GM19463 (cell line): ENCODE measurements around the gene TRAPPC11.
"Not testable (repeated sequence)": the region's sequence is repeated elsewhere in the genome, so short reads cannot be mapped to it uniquely, and the experiment has no call there.

Experiments used
- ATAC-seq: cut with Tn5 transposase; IDR thresholded peaks from one replicate; pipeline ENCODE4 v1.9.1; 2021; ENCODE audit warnings: mild to moderate bottlenecking, moderate library complexity; ENCODE audit not compliant: unreplicated experiment

Gene TRAPPC11

DNA sequence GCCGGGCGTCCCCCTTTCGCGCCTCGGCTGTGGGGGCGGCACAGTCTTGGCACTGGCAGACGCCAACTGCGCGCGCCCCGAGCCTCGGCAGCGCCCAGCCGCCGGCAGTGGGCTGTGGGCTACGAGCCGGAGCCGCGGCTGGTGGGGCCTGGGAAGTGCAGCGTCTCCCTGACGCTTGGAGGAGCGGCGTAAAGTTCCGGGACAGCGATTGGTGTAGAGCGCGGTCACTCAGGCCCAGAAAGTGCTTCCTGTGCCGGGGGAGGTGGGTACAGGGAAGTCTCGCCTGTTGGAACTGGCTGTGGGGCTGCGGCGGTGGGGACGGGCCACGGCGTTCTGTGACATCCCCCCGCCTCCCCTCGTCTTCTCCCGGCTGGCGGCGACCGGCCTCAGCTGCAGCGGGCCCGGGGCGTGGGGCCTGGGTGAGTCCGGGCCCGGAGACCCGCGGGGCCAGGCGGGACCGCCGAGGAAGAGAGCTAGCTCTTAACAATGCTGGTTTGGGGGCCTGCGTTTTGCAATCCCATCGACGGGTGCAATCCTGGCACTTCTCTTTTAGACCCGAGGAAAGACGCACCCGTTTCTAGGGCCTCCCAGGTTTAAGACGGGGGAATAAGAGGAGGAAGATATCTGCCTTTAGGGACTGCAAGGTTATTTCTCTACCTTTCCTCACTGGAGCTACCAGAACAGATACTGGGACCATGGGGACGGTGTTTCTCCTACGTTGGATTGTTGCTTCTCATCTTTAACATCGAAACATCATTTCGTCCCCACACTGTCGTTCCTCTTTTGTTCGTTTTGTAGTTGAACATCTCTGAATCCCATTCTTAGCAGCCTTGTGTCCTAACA lies at the start of gene TRAPPC11, which contains the start of gene RWDD4:
TRAPPC11 (plus strand) TSS at position 265 of the 843 bp plus-strand sequence. CDS start 4,575 bp downstream, outside the sequence.
RWDD4 (minus strand) TSS at position 157 of the 843 bp plus-strand sequence. CDS start 233 bp downstream, outside the sequence.
- ATAC-seq, result peak; percentile 99

DNA sequence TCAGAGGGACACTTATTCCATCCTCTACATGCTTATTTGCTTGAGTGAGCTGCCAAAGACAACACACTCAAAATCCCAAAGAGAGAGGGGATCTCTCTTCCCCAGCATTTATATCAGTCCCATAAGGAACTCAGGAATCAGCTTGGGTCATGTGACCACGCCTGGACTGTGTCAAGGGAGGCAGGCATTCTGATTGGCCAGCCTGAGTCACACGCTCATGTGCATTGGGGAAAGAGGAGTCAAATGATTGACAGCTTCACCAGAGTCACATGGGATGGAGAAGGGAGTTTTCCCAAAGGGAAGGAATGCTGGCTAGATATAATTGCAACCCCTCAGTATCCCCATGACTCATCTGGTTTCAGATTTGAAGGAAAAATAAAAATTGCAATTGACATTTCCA lies 49.1 kb upstream of the TRAPPC11 start:
- no peak for ATAC-seq

DNA sequence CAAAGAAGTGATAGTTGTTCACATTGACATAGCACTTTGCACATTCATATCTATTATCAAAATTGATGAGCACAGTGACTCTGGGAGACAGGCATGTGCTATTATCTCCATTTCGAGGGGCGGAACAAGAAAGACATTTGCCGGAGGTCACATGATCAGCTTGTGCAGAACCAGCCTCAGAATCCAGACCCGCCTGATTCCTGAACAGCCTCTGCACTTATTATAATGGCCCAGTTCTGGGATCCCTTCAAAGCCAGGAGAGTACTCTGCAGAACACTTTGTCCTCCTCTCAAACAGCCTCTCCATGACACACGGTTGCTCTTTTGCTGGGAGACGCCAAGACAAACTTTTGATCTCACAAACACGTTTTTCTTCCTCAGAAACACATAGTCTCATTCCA lies 48.5 kb upstream of the TRAPPC11 start:
- no peak for ATAC-seq

DNA sequence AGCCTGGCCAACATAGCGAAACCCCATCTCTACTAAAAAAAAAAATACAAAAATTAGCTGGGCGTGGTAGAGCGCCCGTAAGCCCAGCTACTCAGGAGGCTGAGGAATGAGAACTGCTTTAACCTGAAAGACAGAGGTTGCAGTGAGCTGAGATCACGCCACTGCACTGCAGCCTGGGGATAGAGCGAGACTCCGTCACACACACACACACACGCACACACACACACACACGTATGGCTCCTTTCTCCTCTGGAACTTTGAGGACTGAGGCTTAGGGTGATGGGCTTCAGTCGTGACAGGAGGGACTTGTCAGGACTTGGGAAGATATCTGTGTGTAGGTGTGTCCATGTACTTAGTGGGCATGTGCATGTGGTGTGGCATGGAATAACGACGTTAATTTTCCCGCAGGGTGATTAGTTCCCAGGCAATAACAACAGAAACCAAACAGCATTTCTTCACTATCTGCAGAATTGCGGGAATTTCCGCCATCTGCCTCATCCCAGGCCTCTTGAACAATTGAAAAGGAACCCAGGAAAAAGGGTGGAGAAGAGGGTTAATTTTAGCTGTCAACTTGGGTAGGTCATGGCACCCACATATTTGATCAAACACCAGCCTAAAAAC lies 47.8 kb upstream of the TRAPPC11 start:
- no peak for ATAC-seq

DNA sequence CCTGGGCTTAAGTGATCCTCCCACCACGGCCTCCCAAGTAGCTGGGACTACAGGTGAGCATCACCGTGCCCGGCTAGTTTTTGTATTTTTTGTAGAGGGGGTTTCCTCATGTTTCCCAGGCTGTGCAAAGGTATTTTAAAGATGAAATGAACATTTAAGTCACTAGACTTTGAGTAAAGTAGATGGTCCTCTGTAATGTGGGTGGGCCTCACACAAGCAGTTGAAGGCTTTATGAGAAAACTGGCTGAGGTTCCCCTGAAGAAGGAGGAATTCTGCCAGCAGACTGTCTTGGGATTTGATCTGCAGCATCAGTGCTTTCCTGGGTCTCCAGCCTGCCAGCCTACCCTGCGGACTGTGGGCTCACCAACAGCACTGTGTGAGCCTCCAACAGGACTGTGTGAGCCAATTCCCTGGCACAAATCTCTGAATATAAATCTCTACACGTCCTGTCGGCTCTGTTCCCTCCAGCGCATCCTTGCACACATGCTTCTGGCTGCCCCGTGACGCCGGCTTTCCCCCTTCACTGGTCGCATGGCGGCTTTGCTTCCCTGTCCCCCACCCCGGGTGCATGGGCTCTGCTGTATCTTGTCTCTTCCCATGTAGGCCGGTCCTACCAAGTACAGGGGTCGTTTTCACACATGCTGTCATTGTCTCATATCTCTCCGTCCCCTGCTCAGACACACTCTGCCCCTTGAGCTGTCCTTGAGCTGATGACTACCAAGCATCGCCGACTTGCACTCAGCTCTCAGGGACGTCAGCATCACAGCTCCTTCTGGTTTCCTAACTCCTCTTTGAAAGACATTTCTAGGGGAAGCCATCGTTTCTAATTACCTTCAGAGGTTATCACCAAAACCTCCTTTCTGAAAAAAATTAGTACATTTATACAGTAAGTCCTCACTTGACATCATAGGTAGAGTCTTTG lies 46.5 kb upstream of the TRAPPC11 start:
- ATAC-seq, result no peak

DNA sequence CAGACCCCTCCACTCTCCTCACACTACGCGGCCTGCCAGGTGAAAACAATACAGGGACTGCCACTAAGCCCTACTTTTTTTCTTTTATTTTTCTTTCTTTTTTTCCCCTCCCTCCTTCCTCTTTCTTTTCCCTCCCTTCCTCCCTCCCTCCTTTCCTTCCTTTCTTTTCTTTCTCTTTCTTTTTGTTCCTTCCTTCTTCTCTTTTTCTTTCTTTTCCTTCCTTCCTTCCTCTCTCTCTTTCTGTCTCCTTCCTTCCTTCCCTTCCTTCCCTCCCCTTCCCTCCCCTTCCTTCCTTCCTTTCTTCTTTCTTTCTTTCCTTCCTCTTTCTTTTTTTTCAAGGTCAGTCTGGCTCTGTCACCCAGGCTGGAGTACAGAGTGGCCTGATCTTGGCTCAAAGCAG lies 42.0 kb upstream of the TRAPPC11 start:
- ATAC-seq, result no peak

DNA sequence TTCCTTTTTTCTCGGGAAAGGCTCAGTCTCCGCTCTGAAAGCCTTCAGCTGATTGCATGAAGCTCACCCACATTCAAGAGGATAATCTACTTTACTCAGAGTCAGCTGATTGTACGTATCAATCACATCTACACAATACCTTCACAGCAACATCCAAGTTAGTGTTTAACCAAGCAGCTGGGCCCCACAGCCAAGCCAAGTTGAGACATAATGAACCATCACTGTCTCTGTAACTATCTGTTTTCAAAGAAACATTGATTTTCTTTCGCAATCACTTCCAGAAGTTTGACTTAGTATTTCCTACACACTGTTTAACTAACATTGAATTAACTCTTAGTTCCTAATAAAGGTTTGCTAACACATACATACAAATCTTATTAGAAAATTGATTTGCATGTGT lies 40.4 kb upstream of the TRAPPC11 start:
- no peak for ATAC-seq

DNA sequence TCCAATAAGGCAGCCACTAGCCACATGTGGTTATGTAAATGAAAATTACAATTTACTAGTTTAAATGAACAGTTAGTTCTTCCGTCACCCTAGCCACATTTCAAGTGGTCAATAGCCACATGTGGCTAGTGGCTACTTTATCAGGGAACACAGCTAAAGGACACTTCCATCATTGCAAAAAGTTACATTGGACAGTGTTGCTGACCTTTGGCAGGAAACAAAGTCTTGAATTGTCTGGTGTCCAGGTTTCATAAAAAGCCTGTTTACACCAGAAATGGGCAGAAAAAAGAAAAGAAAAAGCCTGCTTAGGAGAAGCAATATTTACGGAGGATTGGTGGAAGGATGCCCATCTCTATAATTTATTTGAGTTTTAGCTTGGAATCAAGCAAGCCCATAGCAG lies 38.7 kb upstream of the TRAPPC11 start:
- no peak for ATAC-seq

DNA sequence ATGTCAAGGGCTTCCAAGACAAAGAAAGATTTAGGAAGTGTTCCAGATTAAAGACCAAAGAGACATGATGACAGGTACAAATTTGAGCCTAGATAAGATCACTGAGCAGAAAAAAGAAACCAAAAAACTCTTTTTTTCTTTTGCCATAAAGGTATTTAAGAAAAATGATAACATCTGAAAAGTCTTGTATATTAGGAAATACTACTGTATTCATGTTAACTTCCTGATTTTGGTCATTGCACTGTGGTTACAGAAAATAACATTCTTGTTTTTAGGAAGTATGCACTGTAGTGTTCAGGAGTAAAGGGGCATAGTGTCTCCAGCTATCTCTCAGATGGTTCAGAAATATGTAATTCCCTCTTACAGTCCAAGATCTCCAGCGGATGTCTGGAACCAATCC lies 37.2 kb upstream of the TRAPPC11 start:
- no peak for ATAC-seq

DNA sequence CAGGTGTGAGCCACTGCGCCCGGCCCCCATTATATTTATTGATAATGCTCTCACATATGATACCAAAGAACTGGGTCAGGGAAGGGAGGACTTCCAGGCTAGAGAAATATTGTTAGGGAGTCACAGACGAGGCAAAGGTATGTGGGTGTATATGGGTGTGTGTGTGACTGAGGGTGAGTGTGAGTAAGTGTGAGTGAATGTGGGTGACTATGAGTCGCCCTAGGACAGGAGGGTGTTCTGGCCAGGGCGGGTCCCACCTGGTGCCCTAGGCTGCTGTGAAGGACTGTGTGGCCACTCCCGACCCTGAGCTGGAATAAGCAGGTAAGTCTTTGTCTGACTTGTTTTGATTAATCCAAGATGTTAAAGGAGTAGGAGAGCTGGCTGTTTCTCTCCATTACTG lies 34.5 kb upstream of the TRAPPC11 start:
- no peak for ATAC-seq

DNA sequence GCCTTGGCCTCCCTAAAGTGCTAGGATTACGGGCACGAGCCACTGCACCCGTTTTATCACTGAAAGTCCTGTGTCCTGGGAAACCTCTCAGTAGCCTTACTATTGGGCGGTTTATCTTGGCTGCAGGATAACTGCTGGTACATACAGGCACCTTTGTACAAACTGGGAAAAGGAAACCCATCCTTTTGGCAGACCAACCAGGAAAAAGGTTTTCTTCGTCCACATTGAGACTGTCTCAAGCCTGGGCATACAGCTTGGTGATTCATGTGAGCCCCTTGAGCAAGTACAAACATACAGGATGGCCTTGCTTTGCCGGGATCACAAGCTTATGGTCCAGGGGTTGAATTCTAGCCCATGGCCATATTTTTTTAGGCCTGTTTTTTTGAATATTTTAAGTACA lies 32.9 kb upstream of the TRAPPC11 start:
- no peak for ATAC-seq

DNA sequence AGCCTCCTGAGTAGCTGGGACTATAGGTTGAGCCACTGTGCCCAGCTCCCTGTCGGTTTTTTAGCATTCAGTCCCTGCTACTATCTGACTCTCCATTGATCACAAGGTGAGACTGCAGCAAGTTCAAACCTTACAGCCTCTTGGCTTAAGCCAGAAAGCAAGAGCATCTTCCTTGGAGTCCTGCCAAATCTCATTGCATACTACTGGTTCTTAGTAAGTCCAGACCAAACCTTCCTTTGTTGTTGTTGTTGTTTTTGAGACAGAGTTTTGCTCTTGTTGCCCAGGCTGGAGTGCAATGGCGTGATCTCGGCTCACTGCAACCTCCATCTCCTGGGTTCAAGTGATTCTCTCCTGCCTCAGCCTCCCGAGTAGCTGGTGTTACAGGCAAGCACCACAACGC lies 31.8 kb upstream of the TRAPPC11 start:
- not testable (repeated sequence) for ATAC-seq

DNA sequence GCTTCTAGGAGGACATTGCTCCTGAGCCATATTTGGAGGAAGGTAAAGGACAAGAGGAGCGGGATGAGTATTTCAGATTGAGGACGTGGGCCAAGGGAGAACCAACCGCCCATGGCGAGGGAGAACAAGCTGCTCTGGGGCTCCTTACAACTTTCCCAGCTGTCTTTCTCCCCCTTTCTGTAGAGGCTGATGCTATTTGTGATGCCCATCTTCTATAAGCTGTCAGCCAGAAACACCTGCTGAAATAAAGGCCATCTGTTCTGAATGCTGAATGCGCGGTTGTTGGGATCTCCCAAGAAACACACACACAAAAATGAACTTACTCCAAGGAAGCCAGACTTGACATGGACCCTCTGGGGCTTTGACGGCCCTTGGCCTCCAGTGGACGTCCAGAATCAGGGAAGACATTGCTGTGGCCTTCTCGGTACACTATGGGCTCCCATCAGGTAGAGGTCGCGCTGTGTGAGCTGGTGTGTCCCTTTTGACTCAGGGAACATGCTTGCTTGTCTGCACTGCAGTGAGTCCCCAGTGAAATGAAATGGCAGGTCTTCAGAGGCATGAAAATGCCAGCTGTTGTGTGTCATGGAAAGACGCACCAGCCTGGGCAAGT lies 31.0 kb upstream of the TRAPPC11 start:
- ATAC-seq, result no peak

DNA sequence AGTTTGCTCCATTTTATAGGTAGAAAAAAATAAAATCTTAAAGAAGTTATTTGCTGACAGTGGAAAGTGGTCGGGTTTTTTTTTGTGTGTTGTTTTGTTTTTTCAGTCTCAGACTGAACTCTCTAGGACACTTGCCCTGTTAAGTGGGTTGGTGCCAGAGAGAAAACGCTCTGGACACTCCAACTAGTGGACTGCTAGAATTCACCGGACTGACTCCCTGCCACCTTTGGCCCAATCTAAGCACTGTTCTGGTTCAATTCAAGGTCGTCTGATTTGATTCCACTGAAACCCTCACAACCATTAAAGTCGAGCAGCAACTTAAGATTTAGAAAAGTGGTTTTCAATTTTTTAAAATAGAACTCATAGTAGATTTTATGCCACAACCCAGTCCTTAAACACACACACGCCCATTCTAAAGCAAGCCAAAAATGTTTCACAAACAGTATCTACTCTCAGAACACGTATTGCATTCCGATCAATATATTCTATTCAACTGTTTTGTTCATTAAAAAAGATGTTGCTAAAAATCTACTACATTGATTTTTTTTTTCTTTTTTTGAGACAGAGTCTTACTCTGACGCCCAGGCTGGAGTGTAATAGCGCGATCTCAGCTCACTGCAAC lies 27.4 kb upstream of the TRAPPC11 start:
- ATAC-seq, result no peak

DNA sequence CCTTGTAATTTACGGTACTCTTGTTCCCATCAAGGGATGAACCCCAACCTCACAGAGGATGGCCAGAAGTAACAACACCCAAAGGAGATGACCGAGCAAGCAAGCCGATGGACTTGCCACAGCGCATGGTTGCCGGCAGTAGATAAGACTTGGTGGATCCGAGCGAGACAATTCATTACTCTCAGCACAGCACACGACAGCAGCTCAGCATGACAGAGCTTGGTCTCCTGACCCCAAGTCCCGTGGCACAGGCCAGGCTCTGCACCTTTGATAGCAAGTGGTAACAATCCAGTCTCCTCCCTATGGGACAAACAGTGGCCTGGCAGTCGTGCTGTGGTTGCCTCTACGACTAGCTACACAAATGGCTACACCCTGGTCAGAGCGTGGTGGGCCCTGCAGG lies 26.4 kb upstream of the TRAPPC11 start:
- ATAC-seq, result no peak

DNA sequence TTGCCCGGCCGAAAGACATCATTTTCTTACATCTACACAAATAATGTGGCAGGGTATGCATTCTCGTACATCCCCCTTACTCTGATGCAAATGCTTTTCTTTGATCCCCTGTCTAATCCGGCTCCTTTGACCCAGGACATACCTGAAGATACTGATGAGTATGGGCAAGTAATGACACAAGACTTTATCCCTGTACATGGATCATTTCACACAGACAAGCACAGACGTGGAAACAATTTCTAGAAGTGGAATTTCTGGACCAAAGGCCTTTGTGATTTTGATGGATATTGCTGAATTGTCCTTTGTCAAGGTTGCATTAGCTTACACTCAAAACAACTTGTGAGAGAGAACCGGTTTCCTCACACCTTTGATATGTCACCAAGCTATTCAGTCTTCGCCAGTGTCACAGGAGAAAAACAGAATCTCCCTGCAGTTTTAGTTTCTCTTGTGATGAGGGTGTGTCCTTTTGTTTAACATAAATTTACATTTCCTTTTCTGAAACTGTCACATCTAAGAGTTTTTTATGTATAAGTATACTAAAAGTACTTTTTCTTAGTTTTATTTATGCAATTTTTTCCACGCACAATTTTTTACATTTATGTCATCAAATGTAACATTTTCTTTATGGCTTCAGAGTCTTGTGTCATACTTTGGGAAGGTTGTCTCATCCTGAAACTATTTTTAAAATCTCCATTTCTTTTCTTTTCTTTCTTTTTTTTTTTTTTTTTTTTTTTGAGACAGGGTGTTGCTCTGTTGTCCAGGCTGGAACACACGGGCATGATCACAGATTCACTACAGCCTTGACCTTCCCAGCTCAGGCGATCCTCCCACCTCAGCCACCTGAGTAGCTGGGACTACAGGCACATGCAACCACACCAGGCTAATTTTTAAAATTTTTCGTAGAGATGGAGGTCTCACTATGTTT lies 25.4 kb upstream of the TRAPPC11 start:
- no peak for ATAC-seq

DNA sequence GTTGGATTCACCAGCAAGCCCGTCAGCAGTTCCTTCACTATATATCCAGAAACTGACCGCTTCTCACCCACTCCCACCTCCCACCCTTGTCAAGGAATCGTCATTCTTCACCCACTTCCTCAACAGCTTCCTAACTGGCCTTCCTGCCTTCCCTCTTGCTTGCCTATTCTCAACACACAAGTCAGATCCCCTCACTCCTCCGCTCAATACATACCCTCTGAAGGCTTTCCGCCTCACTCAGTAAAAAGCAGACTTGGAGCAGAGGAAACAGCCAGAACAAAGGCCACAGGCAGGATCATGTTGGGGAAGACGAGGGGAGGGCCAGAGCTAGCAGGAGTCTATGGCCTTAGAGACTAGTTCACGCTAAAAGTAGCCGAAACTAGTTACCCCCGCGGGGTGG lies 23.8 kb upstream of the TRAPPC11 start:
- no peak for ATAC-seq

DNA sequence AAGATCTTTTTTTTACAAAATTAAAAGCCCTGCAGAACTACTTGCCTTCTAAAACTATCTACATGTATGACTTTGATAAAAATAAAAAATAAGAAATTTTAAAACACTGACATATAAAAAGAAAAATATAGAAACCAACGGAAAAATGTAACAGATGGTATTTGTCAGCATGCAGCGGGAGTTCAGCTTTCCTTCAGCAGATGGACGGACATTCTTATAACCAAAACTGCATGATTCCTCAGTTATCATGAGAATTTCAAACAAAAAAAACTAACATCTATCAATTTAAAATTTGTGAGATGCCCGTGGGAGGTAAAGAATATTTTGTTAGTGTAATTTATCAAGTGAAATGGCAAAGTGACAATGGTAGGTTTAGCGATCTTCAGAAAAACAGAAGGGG lies 23.4 kb upstream of the TRAPPC11 start:
- ATAC-seq, result no peak

DNA sequence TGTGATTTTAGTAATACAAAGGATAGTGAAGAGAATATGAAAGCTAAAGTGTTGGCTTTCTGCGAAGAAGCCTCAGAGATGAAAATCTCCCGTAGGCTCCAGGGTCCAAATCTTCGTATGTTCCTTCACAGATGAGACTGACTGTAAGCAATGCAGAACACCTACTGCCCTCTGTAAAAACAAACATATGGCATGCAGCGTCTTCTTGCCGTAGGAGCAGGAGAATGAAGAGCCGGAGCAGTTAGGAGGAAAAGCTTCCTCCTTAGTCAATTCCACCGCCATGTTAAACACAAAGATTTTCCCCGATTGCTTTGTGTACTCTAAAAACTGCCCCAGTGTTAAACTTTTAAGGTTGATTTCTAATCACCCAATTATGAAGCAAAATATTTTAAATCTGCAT lies 22.6 kb upstream of the TRAPPC11 start:
- ATAC-seq, result no peak
